ENCODE results near the gene DCXR.

The DCXR gene

GRCh38 chr17:82070611-82071010 lies 33.1 kb upstream of the DCXR start:
- DNase-seq, result no peak

GRCh38 chr17:82065638-82066303 lies 28.3 kb upstream of the DCXR start, which contains the start of gene DUS1L:
TSS of gene DUS1L (minus strand) at chr17:82065804. CDS start at chr17:82065059, 745 bp downstream.
- peak; percentile 73 for DNase-seq

DNA sequence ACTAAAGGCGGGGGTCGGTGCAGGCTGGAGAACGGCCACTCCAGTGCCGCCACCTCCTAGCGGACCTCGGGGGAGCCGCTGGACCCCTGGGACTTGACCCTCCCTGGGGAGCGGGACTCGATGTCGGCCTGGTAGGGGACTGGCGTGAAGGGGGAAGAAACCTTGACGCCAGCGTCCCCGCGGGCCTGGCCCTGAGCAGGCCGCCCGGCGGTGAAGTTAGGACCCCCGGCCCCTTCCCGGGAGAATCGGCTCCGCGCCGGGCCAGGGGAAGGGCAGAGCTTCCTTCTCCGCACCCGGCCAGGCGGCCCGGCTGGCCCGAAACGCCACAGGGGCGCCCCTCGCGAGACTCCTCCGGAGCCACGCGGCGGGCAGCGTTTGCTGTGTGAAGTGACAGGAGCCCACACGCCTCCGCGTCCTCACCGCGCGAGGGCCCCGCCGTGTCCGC lies 27.7 kb upstream of the DCXR start:
- DNase-seq, result peak; percentile 38

- DNase-seq, result no peak
These were observed 27.1 kb upstream of the DCXR start for GRCh38 chr17:82064433-82065192.

GRCh38 chr17:82063424-82064415 lies 26.2 kb upstream of the DCXR start:
- DNase-seq, result no peak

GRCh38 chr17:82062984-82063368 lies 25.5 kb upstream of the DCXR start:
- no peak for DNase-seq

GRCh38 chr17:82062076-82062983 lies 24.8 kb upstream of the DCXR start:
- no peak for DNase-seq

- DNase-seq, result no peak
These were observed 23.8 kb upstream of the DCXR start for GRCh38 chr17:82061047-82061925.

GRCh38 chr17:82060614-82061013 lies 23.1 kb upstream of the DCXR start:
- no peak for DNase-seq

- no peak for DNase-seq
These were observed 22.5 kb upstream of the DCXR start for GRCh38 chr17:82060001-82060380.

DNA sequence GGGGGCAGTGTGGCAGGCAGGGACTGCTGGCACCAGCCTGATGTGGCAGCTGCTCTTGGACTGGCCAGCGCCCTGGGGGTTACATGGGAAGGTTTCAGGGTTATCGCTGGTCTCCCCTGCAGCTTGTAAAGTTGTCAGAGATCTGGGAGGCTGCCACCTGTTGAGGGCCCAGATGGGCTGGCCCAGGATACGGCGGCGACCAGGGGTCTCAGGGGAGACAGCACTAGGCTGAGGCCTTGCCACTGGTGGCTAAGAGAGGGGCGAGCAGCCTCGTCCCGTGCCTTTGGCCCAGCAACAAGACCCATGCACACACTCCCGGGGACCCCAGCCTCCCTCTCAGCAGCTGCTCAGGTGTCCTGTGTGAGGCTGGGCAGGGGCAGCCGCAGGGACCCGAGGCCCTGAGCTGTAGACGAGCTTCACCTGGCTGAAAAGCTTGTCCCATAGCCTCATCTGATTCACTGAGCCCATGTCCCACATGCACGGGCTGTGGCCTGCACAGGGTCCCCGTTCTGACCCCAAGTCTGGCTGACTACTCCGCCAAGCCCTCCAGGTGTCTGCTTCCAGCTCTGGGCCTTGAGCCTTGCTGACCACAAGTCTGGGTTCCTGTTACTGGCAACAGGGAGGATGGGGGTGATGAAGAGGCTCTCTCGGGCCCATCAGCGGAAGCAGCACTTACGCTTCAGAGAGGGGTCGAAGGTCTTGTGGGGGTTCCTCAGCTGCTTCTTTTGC lies 21.9 kb upstream of the DCXR start:
- no peak for DNase-seq

DNA sequence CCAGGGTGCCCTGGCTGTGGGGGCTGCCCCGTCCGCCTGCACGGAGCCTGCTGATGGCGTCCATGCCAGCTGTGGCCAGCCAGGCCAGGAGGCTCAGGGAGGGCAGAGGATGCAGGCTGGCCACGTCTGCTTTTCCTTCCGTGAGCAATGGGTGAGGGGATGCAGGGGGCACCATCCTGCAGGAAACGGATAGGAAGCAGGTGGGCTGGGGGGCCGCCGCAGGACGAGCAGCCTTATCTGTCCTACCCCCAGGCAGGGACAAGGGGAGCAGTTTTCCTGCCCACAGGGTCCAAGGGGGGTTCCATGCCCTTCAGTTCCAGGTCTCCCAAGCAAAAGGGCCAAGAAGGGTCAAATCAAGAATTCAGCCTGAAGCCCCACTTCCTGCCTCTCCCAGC lies 21.4 kb upstream of the DCXR start:
- no peak for DNase-seq

GRCh38 chr17:82058230-82058854 lies 20.8 kb upstream of the DCXR start:
- no peak for DNase-seq

- no peak for DNase-seq
These were observed 19.5 kb upstream of the DCXR start for GRCh38 chr17:82056729-82057621.

GRCh38 chr17:82055965-82056728 lies 18.6 kb upstream of the DCXR start:
- DNase-seq, result no peak

DNA sequence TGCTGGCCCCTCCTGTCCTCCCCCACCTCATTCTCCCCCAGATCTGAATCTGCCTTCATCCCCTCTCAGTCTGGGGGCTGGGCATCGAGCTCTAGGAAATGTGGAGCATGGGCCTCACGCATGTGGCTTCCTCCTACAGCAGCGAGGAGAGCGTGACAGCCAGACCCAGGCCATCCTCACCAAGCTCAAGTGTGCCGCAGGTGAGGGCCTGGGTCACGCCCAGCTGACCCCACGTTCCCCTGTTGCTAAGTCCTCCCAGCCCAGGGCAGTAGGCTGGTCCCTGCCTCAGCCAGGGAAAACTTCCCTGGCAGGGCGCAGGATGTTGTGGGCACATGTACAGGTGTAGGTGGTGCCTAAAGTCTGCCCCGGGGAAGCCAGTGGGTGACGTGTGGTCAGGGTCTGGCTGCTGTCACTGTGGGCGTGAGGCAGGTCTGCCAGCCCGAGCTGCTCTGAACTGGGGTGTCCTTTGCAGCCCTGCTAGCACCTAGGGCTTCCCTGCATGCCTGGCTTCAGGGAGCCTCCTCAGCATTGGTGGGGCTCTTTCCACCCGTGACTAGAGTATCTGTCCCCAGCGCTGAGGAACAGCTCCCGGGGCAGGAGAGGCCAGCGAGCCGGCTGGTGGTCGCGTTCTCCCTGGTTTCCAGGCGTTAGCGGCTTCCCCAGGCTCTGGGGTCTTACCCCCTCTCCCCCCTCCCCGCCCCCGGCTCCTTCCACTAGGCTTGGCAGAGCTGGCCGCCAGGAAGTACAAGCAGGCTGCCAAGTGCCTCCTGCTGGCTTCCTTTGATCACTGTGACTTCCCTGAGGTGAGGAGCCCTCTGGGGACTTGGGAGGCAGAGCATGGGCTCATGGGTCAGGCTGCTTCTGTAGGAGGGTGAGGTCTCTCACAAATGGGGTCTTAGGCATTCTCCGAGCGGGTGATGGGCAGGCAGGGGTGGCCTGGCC lies 17.8 kb upstream of the DCXR start:
- no peak for DNase-seq
